Heart right ventricle (tissue), 16 donors: ENCODE data around the gene F5. TPM values are rescaled to one million over a fixed set of nuclear protein-coding genes. Genes with fewer than 3 reads are reported as not detected.

Source experiments
- ATAC-seq, 8 donors: fragments of 200-7000 bp; cut with Tn5 transposase; one replicate each; pipeline ENCODE4 v1.9.1; 2020; ENCODE audit warnings: mild to moderate bottlenecking in 8 of 8, moderate library complexity in 8 of 8, moderate number of reproducible peaks in 1 of 8
- DNase-seq, 2 donors: peaks; one replicate each; pipeline ENCODE4 v3.0.0-alpha.2; 2020
- H3K27ac ChIP-seq, 10 donors: fragments of 200-600 bp; sonication (generic) in 2 of 10; one replicate each; pipeline versions ENCODE4 v1.5.0 to v1.8.0; 2020 to 2022; ENCODE audit warnings: mild to moderate bottlenecking in 3 of 10
- H3K27me3 ChIP-seq, 7 donors: fragments of 200-600 bp; one replicate each; pipeline ENCODE4 v1.8.0; 2021 to 2022; ENCODE audit warnings: mild to moderate bottlenecking in 2 of 7
- H3K36me3 ChIP-seq, 9 donors: fragments of 200-600 bp; sonication (generic) in 1 of 9; one replicate each; pipeline versions ENCODE4 v1.5.0 to v1.8.0; 2020 to 2022; ENCODE audit warnings: mild to moderate bottlenecking in 2 of 9
- H3K4me1 ChIP-seq, 9 donors: fragments of 200-600 bp; sonication (generic) in 1 of 9; one replicate each; pipeline versions ENCODE4 v1.5.0 to v1.8.0; 2020 to 2022; ENCODE audit warnings: mild to moderate bottlenecking in 4 of 9
- H3K4me3 ChIP-seq, 10 donors: fragments of 200-600 bp; sonication (generic) in 2 of 10; one replicate each; pipeline versions ENCODE4 v1.5.0 to v1.8.0; 2020 to 2022; ENCODE audit warnings: mild to moderate bottlenecking in 7 of 10, moderate library complexity in 2 of 10
- H3K9me3 ChIP-seq, 11 donors: fragments of 200-600 bp in 10 of 11; sonication (generic) in 2 of 11; one replicate each; pipeline versions ENCODE4 v1.5.0 to v1.8.0; 2013 to 2022; ENCODE audit warnings: mild to moderate bottlenecking in 2 of 11, control low read depth in 1 of 11, moderate library complexity in 1 of 11
- WGBS, 2 donors: extraction: QIAGEN DNeasy Blood & Tissue Kit; methylation state at CpG; one replicate each; pipeline ENCODE4 v1.1.7; 2013; ENCODE audit warnings: inconsistent platforms in 1 of 2; 5-methylcytosine and 5-hydroxymethylcytosine counted together
- intact Hi-C, 10 donors: fragments of 100-400 bp; cut with DNase I; formaldehyde crosslinking; loops; one replicate each; pipeline versions ENCODE4 v1.11.1 to v1.14.2; 2022
- polyA plus RNA-seq, 2 donors: library from polyadenylated mRNA; stranded (reverse); fragments of 200-250 nt; gene quantifications; one replicate each; pipeline ENCODE4 v1.2.3, GENCODE V29; 2013
- total RNA-seq, 10 donors: library from RNA; stranded (reverse); fragmentation: NEBNext Ultra II Directional in 3 of 10; extraction: Animal tissue kit (Norgen Biotek cat#: 25700) in 3 of 10; gene quantifications; one replicate each; pipeline versions ENCODE4 v1.2.1 to v1.2.4, GENCODE V29; 2021 to 2023
- TF ChIP-seq, protein P1 (sequence below), 9 donors: fragments of 200-600 bp; sonication (generic) in 2 of 9; IDR thresholded peaks; one replicate each; pipeline versions ENCODE4 v1.5.0 to v1.8.0; 2021 to 2022; ENCODE audit warnings: antibody characterized with exemption in 9 of 9, mild to moderate bottlenecking in 5 of 9, moderate library complexity in 1 of 9
- donor health status: Arrhythmogenic right ventricular cardiomyopathy.
- donor health status: ischemic (EF 13 %, LVEDD 7.1; RV severe dilation, severe dysfunction).
- donor health status: healthy with polysubstance abuse.
- donor health status: DM: no; HTN: yes; CAD: no.
- donor health status: DM: no; HTN: no; CAD: no.
- donor health status: ischemic (EF 25% LVEDD 6.9; RV normal size, moderate dysfunction).
- donor health status: ischemic (EF 25% LVEDD 5.7; RV mildly dilated, moderate dysfunction).
- donor health status: healthy.
- donor health status: DM: yes; HTN: yes; CAD: no.
- donor health status: Ischemic cardiomyopathy.
- donor health status: ischemic (EF 35%, LVEDD 5.7; RV mildly dilated, moderate dysfunction).
- donor health status: nonischemic (EF 11% LVEDD 7.7; RV severe dilation, severe dysfunction).
- donor health status: DM: yes; HTN: yes; CAD: no.
- donor health status: PGD.
- donor health status: ischemic (EF 29% LVEDD 5.4; RV normal size, mild dysfunction).
- donor health status: nonischemic (EF 23%, LVEDD 6.1; RV moderate dilation, normal function).

F5 gene
- total and polyA plus RNA-seq, 12 donors = 0.94 to 40.3 (median 6.9) TPM

DNA sequence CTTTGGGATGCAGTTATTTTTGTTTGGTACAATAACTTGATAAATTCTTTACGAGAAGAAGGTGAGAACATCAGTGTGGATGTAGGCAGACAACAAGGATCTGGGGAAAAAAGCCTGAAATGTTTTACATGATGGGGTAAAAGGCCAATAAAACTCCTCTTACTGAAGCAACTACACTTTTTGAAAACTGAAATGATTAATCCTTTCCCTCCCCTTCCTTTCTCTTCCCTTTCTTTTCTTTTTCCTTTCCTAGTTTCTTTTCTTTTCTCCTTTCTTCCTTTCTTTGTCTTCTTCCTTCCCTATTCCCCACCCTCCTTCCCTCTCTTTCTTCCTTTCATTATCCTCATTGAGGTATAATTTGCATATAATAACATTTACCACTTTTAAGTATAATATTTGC is 24.6 kb downstream of the F5 start:
- WGBS, 2 donors = 78 to 84% methylated on average over 1 of the region's 1 CpG
- intact Hi-C loops = no loop called here
- no peak overlapping the region for H3K27ac ChIP-seq
- H3K27me3 ChIP-seq = peaks cover 0 to 3% (median 0%) of the 10 kb centered on the region in 7 donors
- DNase-seq = no peak
- H3K36me3 ChIP-seq = peaks cover 0 to 13% (median 0%) of the 10 kb centered on the region in 9 donors
- peaks cover 0 to 12% (median 0%) of the 10 kb centered on the region in 11 donors for H3K9me3 ChIP-seq
- no peak for ATAC-seq
- no peak overlapping the region for H3K4me3 ChIP-seq
- peaks cover 0 to 6% (median 0%) of the 10 kb centered on the region in 9 donors for H3K4me1 ChIP-seq
- TF ChIP-seq, protein P1, sequence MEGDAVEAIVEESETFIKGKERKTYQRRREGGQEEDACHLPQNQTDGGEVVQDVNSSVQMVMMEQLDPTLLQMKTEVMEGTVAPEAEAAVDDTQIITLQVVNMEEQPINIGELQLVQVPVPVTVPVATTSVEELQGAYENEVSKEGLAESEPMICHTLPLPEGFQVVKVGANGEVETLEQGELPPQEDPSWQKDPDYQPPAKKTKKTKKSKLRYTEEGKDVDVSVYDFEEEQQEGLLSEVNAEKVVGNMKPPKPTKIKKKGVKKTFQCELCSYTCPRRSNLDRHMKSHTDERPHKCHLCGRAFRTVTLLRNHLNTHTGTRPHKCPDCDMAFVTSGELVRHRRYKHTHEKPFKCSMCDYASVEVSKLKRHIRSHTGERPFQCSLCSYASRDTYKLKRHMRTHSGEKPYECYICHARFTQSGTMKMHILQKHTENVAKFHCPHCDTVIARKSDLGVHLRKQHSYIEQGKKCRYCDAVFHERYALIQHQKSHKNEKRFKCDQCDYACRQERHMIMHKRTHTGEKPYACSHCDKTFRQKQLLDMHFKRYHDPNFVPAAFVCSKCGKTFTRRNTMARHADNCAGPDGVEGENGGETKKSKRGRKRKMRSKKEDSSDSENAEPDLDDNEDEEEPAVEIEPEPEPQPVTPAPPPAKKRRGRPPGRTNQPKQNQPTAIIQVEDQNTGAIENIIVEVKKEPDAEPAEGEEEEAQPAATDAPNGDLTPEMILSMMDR (IDR thresholded peaks at IDR 0.05) = no peak

DNA sequence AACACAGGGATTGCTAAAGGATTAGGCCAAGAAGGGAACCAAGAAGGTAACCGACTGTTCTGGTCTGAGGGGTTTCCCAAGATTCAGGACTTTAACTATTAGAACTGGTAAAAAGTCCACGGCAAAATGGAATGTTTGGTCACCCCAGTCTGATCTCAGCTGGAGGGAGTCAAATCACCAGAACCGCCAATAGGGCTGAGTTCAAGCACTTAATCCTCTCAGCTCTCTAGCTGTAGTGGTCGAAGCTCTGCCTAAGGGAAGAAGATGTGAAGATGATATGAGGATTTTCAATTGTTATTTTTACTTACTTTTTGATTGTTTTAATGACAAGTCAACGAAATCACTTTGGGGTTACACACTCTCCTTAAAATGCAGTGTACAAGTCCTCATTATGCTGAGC is 29.1 kb downstream of the F5 start:
- Histone ChIP-seq H3K27me3 (peaks cover 0 to 5% (median 0%) of the 10 kb centered on the region in 7 donors), H3K36me3 (peaks cover 0 to 18% (median 0%) of the 10 kb centered on the region in 9 donors), H3K9me3 (no peaks in the 10 kb centered on the region), H3K27ac (no peak overlapping the region), H3K4me1 (no peaks in the 10 kb centered on the region), H3K4me3 (no peak overlapping the region)
- TF ChIP-seq, protein P1 (IDR thresholded peaks at IDR 0.05) = no peak
- intact Hi-C loops = loop anchor here in 1 of 10 donors (10.0 kb wide), 1 partner anchor 248 kb away; no protein-coding TSS in a partner anchor
- WGBS, 2 donors = 71 to 77% methylated on average over 5 of the region's 5 CpGs
- ATAC-seq (no peak), DNase-seq (no peak)

DNA sequence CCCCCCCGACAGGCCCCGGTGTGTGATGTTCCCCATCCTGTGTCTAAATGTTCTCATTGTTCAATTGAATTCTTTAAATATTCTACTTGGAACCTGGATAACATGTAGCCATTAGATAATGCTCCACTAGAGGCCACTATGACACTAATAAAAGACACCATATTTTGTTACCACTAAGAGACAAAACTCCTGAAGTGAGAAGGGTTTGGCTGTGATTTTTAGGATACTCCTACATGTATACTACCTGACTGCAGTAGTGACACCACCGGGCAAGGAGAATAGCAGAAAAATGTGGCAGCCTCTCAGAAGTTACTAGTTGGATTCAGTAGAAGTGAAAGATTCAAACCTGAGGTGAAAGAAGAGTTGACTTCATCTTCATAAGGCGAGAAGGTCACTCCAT is 36.0 kb downstream of the F5 start:
- intact Hi-C loops = loop anchor here in 7 of 10 donors (2.0 to 10.0 kb wide), 7 partner anchors 161 to 259 kb away; partner anchors contain the start of gene SELL (in 4 of the 7)
- TF ChIP-seq, protein P1 (IDR thresholded peaks at IDR 0.05) = peak in 7 of 9 donors; percentile 41 to 61 (median 51)
- H3K27me3 ChIP-seq = peaks cover 0 to 4% (median 0%) of the 10 kb centered on the region in 7 donors
- H3K36me3 ChIP-seq = peaks cover 0 to 6% (median 0%) of the 10 kb centered on the region in 9 donors
- H3K4me3 ChIP-seq = no peak overlapping the region
- H3K9me3 ChIP-seq = no peaks in the 10 kb centered on the region
- 31 to 39% methylated on average over 4 of the region's 4 CpGs for WGBS, 2 donors
- no peaks in the 10 kb centered on the region for H3K4me1 ChIP-seq
- ATAC-seq (peak in 7 of 8 donors; percentile 49 to 67 (median 59)), DNase-seq (no peak)
- no peak overlapping the region for H3K27ac ChIP-seq

DNA sequence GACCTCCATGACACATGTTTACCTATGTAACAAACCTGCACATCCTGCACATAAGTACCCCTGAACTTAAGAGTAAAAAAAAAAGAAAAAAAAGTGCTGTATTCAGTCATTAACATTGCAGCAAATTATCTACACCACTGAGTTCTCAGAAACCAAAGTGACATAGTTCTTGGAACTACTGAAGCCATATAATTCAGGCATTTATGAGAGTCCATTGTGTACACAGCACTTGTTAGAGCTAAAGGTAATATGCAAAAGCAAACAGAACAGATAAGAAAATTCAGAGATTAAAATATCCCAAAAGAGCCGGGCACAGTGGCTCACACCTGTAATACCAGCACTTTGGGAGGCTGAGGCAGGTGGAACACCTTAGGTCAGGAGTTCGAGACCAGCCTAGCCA is 38.0 kb downstream of the F5 start:
- no peaks in the 10 kb centered on the region for H3K4me1 ChIP-seq
- intact Hi-C loops = loop anchor here in 7 of 10 donors (5.0 to 10.0 kb wide), 8 partner anchors 81 to 953 kb away; no protein-coding TSS in a partner anchor
- TF ChIP-seq, protein P1 (IDR thresholded peaks at IDR 0.05) = no peak
- 61 to 85% methylated on average over 2 of the region's 2 CpGs for WGBS, 2 donors
- no peak overlapping the region for H3K27ac ChIP-seq
- no peak for DNase-seq
- H3K4me3 ChIP-seq = no peak overlapping the region
- H3K27me3 ChIP-seq = peaks cover 0 to 6% (median 0%) of the 10 kb centered on the region in 7 donors
- H3K36me3 ChIP-seq = peaks cover 0 to 12% (median 0%) of the 10 kb centered on the region in 9 donors
- no peaks in the 10 kb centered on the region for H3K9me3 ChIP-seq
- no peak for ATAC-seq
